ENCODE data around the gene SPRED3. TPM values are rescaled to one million over a fixed set of nuclear protein-coding genes. Genes with fewer than 3 reads are reported as not detected.

Gene SPRED3
- total and polyA plus RNA-seq, 2 of the 8 experiments (the other 6 are each of a cell fraction or from before 2014, with no cell fraction given): 8.1 to 10.3 TPM

DNA sequence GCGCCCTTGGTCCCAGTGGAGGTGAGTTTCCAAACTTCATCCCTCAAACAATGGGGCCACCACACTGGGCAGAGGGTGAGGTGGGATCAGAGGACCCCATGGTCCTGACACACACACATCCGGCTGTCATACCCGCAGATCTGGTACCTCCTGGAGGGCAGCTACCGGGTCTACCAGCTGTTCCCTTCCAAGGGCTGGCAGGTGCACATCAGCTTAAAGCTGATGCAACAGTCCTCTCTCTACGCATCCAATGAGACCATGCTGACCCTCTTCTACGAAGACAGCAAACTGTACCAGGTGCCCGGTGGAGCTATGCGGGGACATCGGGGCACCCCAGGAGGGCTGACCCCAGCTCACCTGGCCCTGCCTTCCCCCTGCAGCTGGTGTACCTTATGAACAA is 28.1 kb upstream of the SPRED3 start (continued):
- TF ChIP-seq, protein P1, sequence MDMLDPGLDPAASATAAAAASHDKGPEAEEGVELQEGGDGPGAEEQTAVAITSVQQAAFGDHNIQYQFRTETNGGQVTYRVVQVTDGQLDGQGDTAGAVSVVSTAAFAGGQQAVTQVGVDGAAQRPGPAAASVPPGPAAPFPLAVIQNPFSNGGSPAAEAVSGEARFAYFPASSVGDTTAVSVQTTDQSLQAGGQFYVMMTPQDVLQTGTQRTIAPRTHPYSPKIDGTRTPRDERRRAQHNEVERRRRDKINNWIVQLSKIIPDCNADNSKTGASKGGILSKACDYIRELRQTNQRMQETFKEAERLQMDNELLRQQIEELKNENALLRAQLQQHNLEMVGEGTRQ (IDR thresholded peaks at IDR 0.05; ENCODE audit: low read length): no peak
- TF ChIP-seq RXRA (IDR thresholded peaks at IDR 0.05; ENCODE audit: insufficient read depth, low read depth, low read length): no peak
- TF ChIP-seq, protein P2, sequence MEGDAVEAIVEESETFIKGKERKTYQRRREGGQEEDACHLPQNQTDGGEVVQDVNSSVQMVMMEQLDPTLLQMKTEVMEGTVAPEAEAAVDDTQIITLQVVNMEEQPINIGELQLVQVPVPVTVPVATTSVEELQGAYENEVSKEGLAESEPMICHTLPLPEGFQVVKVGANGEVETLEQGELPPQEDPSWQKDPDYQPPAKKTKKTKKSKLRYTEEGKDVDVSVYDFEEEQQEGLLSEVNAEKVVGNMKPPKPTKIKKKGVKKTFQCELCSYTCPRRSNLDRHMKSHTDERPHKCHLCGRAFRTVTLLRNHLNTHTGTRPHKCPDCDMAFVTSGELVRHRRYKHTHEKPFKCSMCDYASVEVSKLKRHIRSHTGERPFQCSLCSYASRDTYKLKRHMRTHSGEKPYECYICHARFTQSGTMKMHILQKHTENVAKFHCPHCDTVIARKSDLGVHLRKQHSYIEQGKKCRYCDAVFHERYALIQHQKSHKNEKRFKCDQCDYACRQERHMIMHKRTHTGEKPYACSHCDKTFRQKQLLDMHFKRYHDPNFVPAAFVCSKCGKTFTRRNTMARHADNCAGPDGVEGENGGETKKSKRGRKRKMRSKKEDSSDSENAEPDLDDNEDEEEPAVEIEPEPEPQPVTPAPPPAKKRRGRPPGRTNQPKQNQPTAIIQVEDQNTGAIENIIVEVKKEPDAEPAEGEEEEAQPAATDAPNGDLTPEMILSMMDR (IDR thresholded peaks at IDR 0.05; ENCODE audit: control extremely low read depth in 1 of 3, insufficient read depth in 1 of 3, low read depth in 1 of 3, low read length in 3 of 3): no peak
- no peak for TF ChIP-seq YY1 (IDR thresholded peaks at IDR 0.05; ENCODE audit: low read depth, low read length)
- TF ChIP-seq, protein P3, sequence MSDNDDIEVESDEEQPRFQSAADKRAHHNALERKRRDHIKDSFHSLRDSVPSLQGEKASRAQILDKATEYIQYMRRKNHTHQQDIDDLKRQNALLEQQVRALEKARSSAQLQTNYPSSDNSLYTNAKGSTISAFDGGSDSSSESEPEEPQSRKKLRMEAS (IDR thresholded peaks at IDR 0.05): no peak
- TF ChIP-seq POLR2A (IDR thresholded peaks at IDR 0.05; ENCODE audit: control extremely low read depth in 1 of 2, low read depth in 2 of 2, low read length in 2 of 2): no peak
